ENCODE results near the gene XPNPEP2.

XPNPEP2 gene, protein sequence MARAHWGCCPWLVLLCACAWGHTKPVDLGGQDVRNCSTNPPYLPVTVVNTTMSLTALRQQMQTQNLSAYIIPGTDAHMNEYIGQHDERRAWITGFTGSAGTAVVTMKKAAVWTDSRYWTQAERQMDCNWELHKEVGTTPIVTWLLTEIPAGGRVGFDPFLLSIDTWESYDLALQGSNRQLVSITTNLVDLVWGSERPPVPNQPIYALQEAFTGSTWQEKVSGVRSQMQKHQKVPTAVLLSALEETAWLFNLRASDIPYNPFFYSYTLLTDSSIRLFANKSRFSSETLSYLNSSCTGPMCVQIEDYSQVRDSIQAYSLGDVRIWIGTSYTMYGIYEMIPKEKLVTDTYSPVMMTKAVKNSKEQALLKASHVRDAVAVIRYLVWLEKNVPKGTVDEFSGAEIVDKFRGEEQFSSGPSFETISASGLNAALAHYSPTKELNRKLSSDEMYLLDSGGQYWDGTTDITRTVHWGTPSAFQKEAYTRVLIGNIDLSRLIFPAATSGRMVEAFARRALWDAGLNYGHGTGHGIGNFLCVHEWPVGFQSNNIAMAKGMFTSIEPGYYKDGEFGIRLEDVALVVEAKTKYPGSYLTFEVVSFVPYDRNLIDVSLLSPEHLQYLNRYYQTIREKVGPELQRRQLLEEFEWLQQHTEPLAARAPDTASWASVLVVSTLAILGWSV
- 0.04 to 0.22 (median 0.19) reads per million in 3 experiments for total RNA-seq

DNA sequence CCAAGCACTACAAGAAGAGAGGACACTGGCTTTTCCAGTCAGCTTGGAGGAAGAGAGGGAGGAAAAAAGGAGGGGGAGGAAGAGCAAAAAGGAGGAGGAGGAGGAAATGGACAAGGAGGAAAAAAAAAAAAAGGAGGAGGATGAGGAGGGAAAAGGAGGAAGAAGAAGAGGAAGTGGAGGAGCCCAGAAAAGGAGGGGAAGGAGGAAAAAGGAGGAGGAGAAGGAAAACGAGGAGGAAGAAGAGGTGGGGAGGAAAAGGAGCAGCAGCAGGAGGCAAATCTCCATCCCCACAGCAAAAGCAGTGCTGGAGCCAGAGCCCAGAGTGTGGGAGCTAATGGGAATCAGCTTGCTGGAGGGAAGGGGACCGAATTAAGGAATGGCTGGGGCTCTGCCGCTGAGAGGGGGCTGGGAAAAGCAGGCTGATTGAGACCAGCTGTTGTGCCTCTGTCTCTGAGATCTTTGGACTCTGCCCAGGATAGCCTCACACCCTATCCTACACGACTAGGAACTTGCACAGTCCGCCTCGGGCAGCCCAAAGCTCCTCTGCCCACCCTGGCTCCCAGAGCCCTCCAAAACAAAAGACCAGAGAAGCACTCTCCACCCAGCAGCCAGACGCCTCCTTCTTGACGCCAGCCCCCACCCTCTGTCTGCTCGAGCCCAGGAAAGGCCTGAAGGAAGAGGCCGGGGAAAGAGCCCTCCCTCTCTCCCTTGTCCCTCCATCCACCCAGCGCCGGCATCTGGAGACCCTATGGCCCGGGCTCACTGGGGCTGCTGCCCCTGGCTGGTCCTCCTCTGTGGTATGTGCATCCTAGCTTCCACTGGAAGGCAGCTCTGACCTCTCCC, at the start of gene XPNPEP2:
TSS of gene XPNPEP2 (plus strand) at position 514 of the 843 bp plus-strand sequence. CDS start at position 749, 235 bp downstream.
- no peak for DNase-seq

DNA sequence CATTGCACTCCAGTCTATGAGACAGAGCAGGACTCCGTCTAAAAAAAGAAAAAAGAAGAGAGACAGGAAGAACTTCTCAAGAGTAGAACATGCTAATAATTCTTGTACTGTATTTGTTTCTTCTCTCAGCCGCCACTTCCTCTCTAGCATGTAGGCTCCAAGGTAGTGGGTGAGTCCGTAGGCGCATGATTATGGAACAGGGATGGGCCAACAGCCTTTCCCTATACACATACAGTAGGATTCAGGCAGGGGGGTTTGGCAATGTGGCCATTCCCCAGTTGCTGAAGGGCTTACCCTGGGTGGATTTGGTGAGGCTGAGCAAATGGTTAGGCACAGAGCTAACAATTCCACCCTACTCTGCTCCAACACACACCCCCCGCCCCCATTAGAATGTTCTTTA, 49.0 kb upstream of the XPNPEP2 start:
- no peak for DNase-seq

DNA sequence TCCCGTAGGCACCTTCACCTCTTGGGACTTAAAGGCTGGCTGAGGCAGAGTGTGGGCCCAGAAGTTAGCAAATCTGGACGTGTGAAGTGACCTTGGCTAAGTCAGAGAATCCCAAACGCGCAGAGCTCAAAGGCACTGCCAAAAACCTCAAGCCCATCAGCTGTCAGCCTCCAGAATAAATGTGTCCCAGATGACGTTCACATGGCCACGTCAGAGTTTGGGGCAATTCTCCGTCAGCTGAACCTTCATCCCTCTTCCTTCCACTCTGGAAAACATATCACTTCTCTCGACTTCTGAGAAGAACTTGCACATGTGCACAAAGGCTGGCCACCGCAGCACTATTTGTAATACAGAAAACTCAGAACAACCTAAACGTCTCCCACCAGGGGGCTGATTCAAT, 48.3 kb upstream of the XPNPEP2 start:
- DNase-seq: no peak

DNA sequence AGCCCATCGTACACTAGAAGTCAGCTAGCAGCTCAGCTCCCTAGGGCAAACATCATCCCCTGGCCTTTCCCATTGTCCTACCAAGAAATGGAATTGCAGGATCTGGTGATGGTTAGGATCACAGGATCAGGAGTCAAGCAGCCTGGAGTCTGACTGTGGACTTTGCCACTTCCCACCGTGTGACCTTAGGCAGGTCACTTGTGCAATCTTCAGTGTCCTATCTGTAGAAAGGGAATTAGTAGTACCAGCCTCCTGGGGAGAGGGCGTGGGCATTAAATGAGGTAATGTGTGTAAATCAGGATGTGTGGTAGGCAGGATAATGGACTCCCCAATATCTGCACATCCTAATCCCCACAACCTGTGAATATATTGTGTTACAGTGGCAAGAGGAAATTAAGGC, 45.4 kb upstream of the XPNPEP2 start:
- no peak for DNase-seq

DNA sequence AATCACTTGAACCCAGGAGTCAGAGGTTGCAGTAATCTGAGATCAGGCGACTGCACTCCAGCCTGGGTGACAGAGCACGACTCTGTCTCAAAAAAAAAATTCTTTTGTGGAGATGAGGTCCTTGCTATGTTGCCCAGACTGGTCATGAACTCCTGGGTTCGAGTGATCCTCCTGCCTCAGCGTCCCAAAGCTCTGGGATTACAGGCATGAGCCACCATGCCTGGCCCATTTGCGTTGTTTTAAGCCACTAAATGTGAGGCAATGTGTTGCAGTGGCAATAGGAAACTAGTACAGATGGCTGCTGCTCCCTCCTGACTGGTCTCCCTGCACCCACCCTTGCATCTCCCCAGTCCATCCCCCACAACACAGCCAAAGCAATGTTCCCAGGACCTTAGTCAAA, 44.0 kb upstream of the XPNPEP2 start:
- DNase-seq: no peak

DNA sequence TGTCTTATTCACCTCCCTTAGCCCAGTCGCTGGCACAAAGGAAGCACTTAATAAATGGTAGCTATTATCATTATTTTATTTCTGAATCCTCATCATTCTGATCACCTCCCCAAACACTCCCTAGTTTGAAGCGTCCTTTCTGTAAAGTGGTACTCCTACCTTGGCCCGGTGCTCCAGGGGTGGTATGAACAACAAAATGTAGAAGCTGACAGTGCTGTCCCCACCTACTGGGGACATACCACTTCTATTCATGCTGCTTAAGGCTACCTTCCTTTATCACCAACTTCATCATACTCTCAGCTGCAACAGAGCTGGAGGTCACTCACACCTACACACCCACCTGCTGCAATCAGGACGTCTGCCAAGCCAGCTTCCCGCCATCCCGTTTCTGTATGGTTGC, 43.2 kb upstream of the XPNPEP2 start:
- no peak for DNase-seq

DNA sequence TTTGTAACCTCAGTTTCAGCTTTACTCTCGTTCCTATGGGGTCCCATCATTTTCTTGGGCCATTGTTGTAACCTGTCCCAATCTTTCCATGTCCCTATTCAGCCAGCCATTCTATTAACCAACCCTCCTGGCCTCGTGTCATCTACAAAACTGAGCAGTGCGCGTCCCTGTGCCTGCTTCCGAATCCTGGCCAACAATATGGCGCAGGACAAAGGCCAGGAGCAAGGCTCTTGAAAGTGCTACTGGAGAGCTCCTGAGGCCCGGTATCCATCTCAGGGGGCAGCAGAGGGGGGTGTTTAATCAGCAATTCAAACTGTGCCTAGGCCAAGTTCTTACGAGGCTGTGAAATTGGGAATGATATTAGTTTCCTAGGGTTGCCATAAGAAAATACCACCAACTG, 42.8 kb upstream of the XPNPEP2 start:
- DNase-seq: no peak

DNA sequence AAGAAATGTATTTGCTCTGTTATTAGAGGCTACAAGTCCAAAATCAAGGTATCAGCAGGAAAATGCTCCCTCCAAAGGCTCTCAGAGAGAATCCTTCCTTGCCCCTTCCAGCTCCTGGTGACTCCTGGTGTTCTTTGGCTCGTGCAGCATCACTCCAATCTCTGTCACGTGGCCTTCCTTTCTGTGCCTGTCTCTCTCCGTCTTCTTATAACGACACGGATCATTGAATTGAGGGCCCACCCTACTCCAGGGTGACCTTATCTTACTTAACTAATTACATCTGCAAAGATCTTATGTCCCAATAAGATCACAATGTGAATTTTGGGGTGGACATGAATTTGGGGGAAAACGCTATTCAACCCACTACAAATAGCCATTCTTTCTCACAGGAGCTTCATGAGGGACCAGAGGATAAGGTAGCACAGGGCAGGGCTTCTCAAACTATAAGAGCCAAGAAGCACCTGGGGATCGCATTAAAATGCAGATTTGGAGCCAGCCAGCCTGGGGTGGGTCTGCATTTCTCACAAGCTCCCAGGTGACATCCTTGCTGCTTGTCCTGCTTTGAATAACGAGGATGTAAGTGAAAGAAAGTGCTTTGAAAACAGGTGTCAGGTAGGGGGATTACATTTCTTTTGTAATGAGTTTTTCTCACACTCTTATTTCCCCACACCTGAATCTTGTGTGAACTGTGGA, 42.2 kb upstream of the XPNPEP2 start:
- DNase-seq: no peak

DNA sequence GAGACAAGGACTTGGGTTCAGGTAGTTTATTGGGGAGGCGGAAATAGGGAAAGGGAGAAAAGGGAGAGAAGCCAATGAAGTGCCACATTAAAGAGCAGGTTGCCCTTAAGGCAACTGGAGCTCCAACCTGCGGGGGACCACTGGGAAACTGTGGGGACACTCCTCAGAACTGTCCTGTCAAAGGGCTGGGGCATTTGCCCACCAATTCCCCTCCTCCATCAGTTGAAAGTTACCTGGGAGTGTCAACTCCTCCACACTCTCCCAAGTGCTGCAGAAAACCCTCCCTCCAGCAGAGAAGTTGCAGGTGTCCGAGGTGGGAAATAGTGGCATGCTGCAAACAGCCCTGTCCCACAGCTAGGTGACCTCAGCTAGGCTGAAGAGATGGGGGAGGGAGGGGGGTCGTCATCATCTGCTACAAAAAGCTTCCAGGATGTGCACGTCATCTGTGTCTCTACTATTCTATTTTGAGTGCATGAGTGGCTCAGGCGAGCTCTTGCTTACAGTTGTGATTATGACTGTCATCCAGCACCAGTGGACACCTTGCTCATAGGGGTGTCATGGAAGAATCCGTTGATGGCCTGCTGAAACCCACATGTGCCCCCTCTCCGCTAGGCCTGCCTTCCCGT, 41.5 kb upstream of the XPNPEP2 start:
- no peak for DNase-seq

DNA sequence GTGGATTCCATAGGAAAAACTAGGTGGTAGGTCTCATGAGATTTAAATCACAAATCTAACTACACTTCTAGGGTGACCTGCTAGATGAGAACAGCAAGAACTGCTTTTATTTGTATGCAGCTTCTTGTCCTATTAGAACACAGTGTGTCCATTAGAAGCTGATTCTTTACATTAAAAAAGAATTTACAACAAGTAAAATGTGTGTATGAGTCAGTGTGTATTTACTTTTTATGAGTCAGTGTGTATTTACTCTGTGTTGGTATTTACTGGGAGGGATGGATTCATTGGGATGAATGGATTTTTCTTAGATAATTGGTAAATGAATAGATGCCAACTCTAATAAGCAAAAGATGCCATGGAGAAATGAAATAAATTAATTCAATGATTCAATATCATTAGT, 40.6 kb upstream of the XPNPEP2 start:
- DNase-seq: no peak

DNA sequence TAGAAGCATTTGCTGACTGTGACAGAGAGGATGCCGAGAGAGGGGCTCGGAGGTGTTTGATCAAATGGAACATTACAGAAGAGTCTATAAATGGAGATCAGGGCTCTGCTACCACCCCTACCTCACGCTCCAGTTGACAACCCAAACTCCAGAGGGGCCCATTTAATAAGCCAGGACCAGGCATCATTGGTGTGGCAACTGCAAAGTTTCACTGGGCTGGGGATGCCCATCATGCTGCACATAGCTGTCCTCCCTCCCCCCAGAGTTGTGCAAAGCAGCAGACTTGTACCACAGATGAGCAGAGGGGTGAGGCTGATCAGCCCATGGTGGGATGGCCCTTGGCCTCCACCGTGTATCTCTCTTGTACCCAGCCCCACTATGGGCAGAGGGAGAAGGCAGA, 38.2 kb upstream of the XPNPEP2 start:
- no peak for DNase-seq

DNA sequence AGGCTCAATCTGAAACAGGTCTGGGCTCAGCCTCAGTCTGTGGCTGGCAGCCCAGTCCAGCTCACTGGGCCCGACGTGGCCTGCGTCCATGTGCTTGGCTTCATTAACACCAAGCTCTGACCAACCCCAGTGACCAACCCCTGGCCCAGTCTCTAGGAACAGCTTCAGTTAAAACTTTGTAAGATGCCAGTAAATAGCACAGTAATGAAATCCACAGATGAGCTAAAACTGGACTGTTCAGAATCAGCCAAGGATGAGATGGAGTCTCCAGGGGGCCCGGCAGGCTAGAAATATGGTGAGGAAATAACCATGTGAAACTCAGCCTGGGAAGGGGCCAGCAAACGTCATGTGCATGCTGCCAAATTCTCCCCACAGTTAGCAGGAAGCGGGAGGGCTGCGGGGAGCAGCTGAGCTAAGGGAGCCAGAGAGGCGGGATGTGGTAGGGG, 37.1 kb upstream of the XPNPEP2 start:
- no peak for DNase-seq

DNA sequence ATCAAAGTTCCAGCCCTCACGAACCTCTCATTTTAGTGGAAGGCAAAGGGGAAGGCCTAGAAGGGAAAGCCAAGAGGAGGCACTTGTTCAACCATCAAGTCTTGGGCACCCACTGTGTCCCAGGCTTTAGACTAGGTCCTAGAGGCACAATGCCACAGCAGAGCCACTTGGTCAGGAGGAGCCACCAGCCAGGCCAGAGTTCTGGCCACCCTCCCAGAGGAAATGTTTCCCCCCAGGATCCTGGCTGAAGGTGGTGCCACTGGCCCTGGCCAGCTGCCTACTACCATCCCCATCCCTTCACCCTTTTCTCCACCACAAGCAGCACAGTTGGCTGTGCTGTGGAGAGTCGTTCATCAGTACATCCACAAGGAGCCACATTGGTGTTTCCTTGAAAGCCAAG, 34.3 kb upstream of the XPNPEP2 start:
- no peak for DNase-seq

DNA sequence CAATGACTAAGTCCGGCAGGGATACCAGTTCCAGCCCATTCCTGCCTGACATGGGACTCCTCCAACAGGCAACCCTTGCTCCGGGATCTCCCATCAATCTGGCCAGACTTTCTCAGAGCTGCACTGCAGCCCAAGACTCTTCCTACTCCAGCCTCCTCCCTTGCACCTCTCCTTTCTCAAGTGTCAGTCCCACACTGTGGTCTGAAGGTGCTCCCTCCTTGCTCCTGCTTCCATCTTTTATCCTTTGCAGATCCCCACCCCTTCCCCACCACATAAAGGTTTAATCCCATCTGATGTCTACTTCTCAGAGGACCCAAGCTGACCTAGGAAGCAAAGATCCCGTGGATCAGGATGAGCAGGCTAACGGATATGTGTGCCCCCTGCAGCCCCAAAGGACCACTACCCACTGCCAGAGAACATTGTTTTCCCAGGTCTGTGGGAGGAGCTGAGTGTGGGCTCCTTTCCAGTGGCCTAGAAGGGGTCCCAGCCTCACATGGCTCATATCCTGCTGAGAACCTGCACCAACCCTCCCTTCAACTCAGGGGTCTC, 33.3 kb upstream of the XPNPEP2 start:
- DNase-seq: no peak

DNA sequence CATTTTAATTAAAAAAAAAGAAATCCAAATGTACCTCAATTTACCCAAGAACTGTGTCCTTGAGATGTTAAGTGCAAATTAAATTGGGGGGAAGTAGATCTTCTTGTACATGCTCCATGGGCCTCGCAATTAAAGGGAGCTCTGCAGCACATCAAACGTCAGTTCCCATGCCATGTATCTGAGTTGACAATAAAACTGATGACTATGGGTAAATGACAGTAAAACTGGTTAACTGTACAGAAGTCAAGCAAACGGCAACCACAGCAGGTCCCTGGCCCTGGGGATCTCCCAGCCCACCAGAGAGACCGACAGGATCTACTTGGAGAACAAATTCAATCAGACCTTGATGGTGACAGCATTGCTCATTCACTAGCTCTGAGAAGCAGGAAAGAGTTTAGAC, 32.8 kb upstream of the XPNPEP2 start:
- no peak for DNase-seq

DNA sequence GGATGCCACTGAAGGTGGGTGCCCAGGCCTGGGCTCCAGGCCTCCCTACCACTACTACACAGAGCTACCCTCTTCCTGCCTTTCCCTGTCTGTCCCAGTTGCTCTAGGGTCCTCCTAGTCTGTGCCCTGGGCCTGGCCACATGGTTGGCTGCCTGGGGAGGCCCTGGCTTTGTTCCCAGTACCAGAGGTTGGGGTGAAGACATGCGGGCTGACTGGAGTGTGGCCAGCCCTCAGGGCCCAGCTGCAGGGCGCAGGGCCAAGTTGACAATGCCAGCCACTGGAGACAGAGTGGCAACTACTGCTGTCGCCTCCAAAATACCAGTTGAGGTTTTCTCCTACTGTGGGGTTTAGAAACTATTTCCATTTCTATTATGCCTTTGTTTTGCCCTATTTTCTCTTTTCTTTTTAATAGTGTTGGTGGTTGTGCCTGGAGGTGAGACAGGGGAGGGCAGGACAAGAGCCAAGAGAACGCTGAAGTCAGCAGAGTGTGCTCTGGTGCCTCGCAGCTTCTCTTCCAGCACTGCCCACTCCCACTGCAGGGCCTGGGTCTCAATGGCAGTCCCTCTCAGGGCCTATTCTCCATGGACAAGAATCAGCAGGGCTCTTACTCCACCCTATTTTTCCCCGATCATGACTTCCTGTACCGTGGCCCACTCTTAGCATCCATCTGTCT, 32.2 kb upstream of the XPNPEP2 start:
- DNase-seq: no peak

DNA sequence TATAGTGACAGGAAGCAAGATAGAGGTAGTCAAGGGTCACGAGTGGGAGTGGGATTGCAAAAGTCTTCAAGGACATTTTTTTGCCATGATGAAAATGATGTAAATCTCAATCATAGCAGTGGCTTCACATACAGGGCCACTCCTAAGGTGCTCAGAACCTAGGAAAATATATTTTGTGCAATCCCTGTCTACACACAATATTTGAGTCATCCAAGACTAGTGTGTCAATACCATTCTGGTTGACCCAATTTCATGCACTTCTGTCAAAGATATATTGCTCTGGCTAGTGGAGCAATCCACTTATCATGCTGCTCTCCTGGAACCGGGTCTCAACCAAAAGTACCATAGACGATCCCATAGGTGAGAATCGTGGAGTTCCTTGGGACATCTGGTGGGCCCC, 24.2 kb upstream of the XPNPEP2 start:
- no peak for DNase-seq

DNA sequence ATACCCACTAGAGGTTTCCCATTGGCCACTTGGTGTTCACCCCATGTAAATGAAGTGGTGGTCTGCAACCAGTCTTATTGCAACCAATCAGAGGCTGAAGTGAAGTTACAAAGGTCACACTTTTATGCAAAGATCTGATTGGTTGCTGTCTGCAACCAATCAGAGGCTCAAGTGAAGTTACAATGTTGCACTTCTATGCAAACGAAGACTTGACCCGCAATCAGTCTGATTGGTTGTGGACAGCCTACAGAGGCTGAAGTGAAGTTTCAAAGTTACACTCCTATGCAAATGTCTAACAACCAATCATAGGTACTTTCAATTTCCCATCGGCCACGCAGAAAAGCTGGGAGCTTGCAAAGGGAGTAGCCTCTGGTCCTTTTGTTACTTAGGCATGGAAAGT, 22.3 kb upstream of the XPNPEP2 start:
- DNase-seq: no peak

DNA sequence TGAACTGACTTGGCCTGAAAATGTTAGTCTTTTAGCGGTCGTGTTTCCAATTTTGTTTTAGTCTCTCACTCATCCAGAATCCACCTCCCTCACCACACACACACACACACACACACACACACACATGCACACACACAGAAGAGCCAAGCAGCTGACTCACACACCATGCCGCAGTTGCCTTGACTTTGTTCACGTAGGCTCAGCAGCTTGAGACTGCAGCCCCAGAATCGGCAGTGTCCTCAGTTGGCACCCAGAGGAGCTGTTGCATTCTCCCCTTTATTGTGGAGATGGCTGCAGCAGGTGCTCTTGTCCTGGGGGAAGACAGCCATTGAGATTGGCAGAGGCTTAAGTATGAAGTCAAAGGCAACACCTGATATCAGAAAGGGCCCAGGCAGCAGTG, 20.9 kb upstream of the XPNPEP2 start:
- no peak for DNase-seq

DNA sequence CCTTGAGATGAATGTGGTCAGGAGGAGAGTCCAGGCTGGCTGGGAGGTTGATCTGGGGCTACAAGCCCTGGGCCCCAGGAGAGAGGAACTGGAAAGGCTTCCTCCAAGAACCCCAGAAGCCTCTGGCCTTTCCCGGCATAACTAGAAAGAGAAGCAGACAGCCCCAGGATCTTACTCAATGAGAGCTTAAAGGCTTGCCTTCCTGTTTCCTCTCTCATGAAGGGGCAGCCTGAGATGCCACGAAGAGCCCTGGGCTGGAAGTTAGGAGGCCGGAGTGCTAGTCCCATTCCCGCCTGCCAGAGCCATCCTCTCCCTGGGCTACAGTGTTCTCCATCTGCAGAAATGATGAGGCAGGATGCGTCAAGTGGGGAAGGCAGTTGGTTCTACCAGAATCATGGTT, 20.1 kb upstream of the XPNPEP2 start:
- no peak for DNase-seq

DNA sequence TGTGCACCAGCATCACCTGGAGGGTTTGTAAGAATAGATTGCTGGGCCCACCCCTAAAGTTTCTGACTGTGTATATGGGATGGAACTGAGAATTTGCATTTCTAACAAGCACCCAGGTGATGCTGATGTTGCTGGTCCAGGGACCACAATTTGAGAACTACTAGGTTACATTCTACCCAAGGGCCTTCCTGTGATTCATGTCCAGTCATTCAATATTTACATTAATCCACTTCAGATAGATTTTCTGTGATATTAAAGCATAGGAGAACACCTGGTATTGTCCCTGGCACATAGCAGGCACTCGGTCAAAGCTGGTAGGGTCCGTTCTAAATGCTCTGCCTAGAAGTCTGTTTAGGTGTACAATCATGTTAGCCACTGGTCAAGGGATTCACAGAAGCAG, 19.5 kb upstream of the XPNPEP2 start:
- no peak for DNase-seq
